Spleen (tissue), 11 donors: ENCODE data around the gene TNP2. TPM values are rescaled to one million over a fixed set of nuclear protein-coding genes. Genes with fewer than 3 reads are reported as not detected.

ENCODE experiments used
- DNase-seq: peaks from one replicate; pipeline ENCODE4 v3.0.0-alpha.2; 2020
- H3K27ac ChIP-seq, 8 donors: fragments of 200-600 bp; sonication (generic) in 7 of 8; 1 replicate in 4 of 8; 2 replicates in 4 of 8; pipeline versions ENCODE4 v1.5.0 to v1.8.0; 2016 to 2021; ENCODE audit warnings: inconsistent platforms in 4 of 8, mild to moderate bottlenecking in 4 of 8, moderate library complexity in 1 of 8
- H3K27me3 ChIP-seq, 7 donors: fragments of 200-600 bp; sonication (generic) in 6 of 7; replicated peaks in 1 of 7; 1 replicate in 4 of 7; 2 replicates in 3 of 7; pipeline versions ENCODE4 v1.5.0 to v1.8.0; 2016 to 2021; ENCODE audit warnings: inconsistent platforms in 3 of 7, mild to moderate bottlenecking in 1 of 7
- H3K36me3 ChIP-seq, 6 donors: fragments of 200-600 bp; sonication (generic) in 5 of 6; 1 replicate in 4 of 6; 2 replicates in 2 of 6; pipeline versions ENCODE4 v1.5.0 to v1.8.0; 2016 to 2021; ENCODE audit warnings: inconsistent platforms in 2 of 6
- H3K4me1 ChIP-seq, 6 donors: fragments of 200-600 bp; sonication (generic) in 5 of 6; 1 replicate in 3 of 6; 2 replicates in 3 of 6; pipeline versions ENCODE4 v1.5.0 to v1.8.0; 2016 to 2021; ENCODE audit warnings: inconsistent platforms in 3 of 6
- H3K4me3 ChIP-seq, 8 donors: fragments of 200-600 bp; sonication (generic) in 7 of 8; 1 replicate in 4 of 8; 2 replicates in 4 of 8; pipeline versions ENCODE4 v1.5.0 to v1.8.0; 2016 to 2021; ENCODE audit warnings: inconsistent platforms in 4 of 8, mild to moderate bottlenecking in 4 of 8, moderate library complexity in 2 of 8
- H3K9me3 ChIP-seq, 8 donors: fragments of 200-600 bp; sonication (generic) in 7 of 8; 1 replicate in 4 of 8; 2 replicates in 4 of 8; pipeline versions ENCODE4 v1.5.0 to v1.8.0; 2016 to 2021; ENCODE audit warnings: inconsistent platforms in 4 of 8
- POLR2A ChIP-seq, 3 donors: fragments of 450-650 bp; IDR thresholded peaks; one replicate each; pipeline ENCODE4 v1.5.1; 2017; ENCODE audit warnings: antibody characterized with exemption in 3 of 3, mild to moderate bottlenecking in 1 of 3
- POLR2AphosphoS5 ChIP-seq, 3 donors: sonication (generic); formaldehyde crosslinking; IDR thresholded peaks; one replicate each; pipeline ENCODE4 v1.5.1; 2017; ENCODE audit warnings: antibody characterized with exemption in 3 of 3
- whole genome bisulfite sequencing, 5 donors: extraction: QIAGEN DNeasy Blood & Tissue Kit in 3 of 5; methylation state at CpG; one replicate each; pipeline versions ENCODE4 v1.1.5 to v1.1.7; 2013 to 2018; 5-methylcytosine and 5-hydroxymethylcytosine counted together
- intact Hi-C: fragments of 100-400 bp; cut with DNase I; formaldehyde crosslinking; loops from one replicate; pipeline ENCODE4 v1.15.0; 2023; ENCODE audit warnings: low total_unique reads
- polyA plus RNA-seq, 3 donors: library from polyadenylated mRNA; stranded (reverse); fragments of 200-250 nt; gene quantifications; one replicate each; pipeline ENCODE4 v1.2.1, GENCODE V29; 2013
- total RNA-seq, 7 donors: library from RNA; depleted of rRNA in 3 of 7; stranded (reverse); fragments of >200 nt in 3 of 7; fragmentation: NEBNext Ultra II Directional in 4 of 7; extraction: Animal tissue kit (Norgen Biotek cat#: 25700) in 4 of 7; gene quantifications; one replicate each; pipeline versions ENCODE4 v1.1.0 to v1.2.1, GENCODE V29; 2016 to 2021
- TF ChIP-seq, protein P1 (sequence below), 11 experiments: fragments of 200-600 bp in 7 of 11; fragments of 450-650 bp in 4 of 11; sonication (generic) in 4 of 11; IDR thresholded peaks in 8 of 11; conservative IDR thresholded peaks in 3 of 11; 1 replicate in 7 of 11; 2 replicates in 4 of 11; pipeline versions ENCODE4 v1.4.0 to v1.8.0; 2016 to 2021; ENCODE audit warnings: antibody characterized with exemption in 11 of 11, inconsistent platforms in 4 of 11, mild to moderate bottlenecking in 1 of 11
- donor health status: healthy with polysubstance abuse.
- donor health status: DM: no; HTN: no; CAD: no; lungs with moderate emphysema.
- donor health status: DM: no; HTN: no; CAD: no.
- donor health status: Bipolar disorder and iron deficiency.
- donor health status: healthy.
- donor health status: DM: no; HTN: no; CAD: no.
- donor health status: DM: yes; HTN: yes; CAD: no.

TNP2 gene
- total and polyA plus RNA-seq, 10 donors: not detected

- DNase-seq: no peak
- TF ChIP-seq, protein P1, sequence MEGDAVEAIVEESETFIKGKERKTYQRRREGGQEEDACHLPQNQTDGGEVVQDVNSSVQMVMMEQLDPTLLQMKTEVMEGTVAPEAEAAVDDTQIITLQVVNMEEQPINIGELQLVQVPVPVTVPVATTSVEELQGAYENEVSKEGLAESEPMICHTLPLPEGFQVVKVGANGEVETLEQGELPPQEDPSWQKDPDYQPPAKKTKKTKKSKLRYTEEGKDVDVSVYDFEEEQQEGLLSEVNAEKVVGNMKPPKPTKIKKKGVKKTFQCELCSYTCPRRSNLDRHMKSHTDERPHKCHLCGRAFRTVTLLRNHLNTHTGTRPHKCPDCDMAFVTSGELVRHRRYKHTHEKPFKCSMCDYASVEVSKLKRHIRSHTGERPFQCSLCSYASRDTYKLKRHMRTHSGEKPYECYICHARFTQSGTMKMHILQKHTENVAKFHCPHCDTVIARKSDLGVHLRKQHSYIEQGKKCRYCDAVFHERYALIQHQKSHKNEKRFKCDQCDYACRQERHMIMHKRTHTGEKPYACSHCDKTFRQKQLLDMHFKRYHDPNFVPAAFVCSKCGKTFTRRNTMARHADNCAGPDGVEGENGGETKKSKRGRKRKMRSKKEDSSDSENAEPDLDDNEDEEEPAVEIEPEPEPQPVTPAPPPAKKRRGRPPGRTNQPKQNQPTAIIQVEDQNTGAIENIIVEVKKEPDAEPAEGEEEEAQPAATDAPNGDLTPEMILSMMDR (IDR thresholded peaks at IDR 0.05 in 8 of 11, conservative IDR thresholded peaks at IDR 0.05 in 3 of 11): no peak
- TF ChIP-seq POLR2AphosphoS5 (IDR thresholded peaks at IDR 0.05): peak; percentile 26 to 57 (median 35)
- no peak for TF ChIP-seq POLR2A (IDR thresholded peaks at IDR 0.05)
- intact Hi-C loops: no loop called here
- Histone ChIP-seq H3K9me3 (no peaks in the 10 kb centered on the region), H3K27me3 (peaks cover 0 to 8% (median 0%) of the 10 kb centered on the region in 7 donors), H3K27ac (no peak overlapping the region), H3K4me3 (no peak overlapping the region), H3K36me3 (peaks cover 0 to 38% (median 0%) of the 10 kb centered on the region in 6 donors), H3K4me1 (peaks cover 12 to 46% (median 33%) of the 10 kb centered on the region in 6 donors)
- 81 to 87% (median 86%) methylated on average over 13 to 16 of the region's 16 CpGs for WGBS, 5 donors
Measured at GRCh38 chr16:11250091-11250785, 18.9 kb downstream of the TNP2 start.

DNA sequence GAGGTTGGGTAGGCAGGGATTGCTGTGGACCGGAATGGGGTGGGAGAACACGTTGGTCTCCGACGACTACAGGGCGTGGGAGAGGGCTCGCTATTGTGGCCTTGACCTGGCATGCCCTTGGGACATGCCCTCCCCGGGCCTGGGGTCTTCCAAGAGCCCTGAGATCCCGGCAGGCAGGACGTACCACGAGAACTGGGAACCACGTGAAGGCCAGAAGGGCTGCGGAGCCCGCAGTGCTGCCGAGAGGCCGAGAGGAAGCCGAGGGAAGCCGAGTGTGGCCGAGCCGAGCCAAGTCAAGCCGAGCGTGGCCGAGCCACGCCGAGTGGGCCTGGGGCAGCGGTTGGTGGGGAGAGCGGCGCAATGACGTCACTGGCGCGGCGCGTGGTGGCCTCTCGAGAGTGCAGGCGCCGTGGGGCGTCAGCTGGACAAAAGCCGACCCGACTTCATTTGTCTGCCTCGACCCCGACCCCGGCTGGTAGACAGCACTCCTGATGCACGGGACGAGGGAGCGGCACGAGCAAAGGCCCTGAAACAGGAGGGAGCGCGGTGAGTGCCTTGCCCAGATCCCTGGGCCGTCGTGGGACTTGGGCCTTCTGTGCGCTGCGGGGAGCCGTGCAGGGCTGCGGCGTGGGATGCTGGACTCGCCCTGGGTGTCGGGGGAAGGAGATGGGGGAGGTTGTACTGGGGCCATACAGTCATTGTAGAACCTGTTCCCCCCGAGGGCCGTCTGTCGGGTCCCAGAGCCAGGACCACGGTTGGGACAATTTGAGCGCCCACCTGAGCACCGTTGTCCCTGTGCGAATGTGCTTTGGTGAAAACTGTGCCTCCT is 19.7 kb downstream of the TNP2 start:
- H3K27me3 ChIP-seq: peaks cover 0 to under 1% (median 0%) of the 10 kb centered on the region in 7 donors
- no peak overlapping the region for H3K4me3 ChIP-seq
- TF ChIP-seq, protein P1 (IDR thresholded peaks at IDR 0.05 in 8 of 11, conservative IDR thresholded peaks at IDR 0.05 in 3 of 11): no peak
- TF ChIP-seq POLR2AphosphoS5 (IDR thresholded peaks at IDR 0.05): peak; percentile 14 to 87 (median 29)
- no peak overlapping the region for H3K27ac ChIP-seq
- 92 to 96% (median 92%) methylated on average over 56 to 63 of the region's 63 CpGs for WGBS, 5 donors
- peaks cover 0 to 31% (median 0%) of the 10 kb centered on the region in 6 donors for H3K36me3 ChIP-seq
- intact Hi-C loops: no loop called here
- H3K9me3 ChIP-seq: no peaks in the 10 kb centered on the region
- peaks cover 12 to 38% (median 25%) of the 10 kb centered on the region in 6 donors for H3K4me1 ChIP-seq
- DNase-seq: no peak

- no peak overlapping the region for H3K4me3 ChIP-seq
- 76 to 96% (median 85%) methylated on average over 8 of the region's 8 CpGs for WGBS, 5 donors
- H3K27ac ChIP-seq: no peak overlapping the region
- H3K4me1 ChIP-seq: peaks cover 3 to 25% (median 12%) of the 10 kb centered on the region in 6 donors
- TF ChIP-seq POLR2A (IDR thresholded peaks at IDR 0.05) (no peak), POLR2AphosphoS5 (IDR thresholded peaks at IDR 0.05) (no peak)
- TF ChIP-seq, protein P1 (IDR thresholded peaks at IDR 0.05 in 8 of 11, conservative IDR thresholded peaks at IDR 0.05 in 3 of 11): no peak
- no peak for DNase-seq
- no peaks in the 10 kb centered on the region for H3K27me3 ChIP-seq
- no peaks in the 10 kb centered on the region for H3K9me3 ChIP-seq
- H3K36me3 ChIP-seq: peaks cover 0 to 18% (median 0%) of the 10 kb centered on the region in 6 donors
- intact Hi-C loops: no loop called here
Measured at GRCh38 chr16:11248133-11248532, 21.0 kb downstream of the TNP2 start.

DNA sequence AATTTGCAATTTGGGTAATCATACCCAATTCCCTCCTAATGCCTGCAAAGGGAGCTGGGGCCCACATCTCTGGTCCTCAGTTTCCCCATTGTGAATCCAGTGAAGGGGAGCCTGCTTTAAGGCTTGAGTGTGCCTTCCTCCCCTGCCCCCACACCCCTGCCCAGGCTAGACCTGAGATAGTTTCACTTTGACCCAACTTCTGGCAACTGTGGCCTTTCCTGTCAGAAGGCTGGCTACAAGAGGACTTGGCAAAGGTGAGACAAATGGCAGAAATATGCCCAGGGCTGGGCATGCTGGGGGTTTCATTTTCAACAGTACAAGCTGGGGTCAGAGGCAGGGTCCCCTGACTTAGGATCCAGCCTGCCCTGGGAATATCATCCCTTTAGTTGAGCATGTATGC is 23.1 kb downstream of the TNP2 start:
- intact Hi-C loops: no loop called here
- no peaks in the 10 kb centered on the region for H3K9me3 ChIP-seq
- H3K27me3 ChIP-seq: no peaks in the 10 kb centered on the region
- DNase-seq: no peak
- H3K4me3 ChIP-seq: no peak overlapping the region
- no peak overlapping the region for H3K27ac ChIP-seq
- peaks cover 0 to 3% (median 0%) of the 10 kb centered on the region in 6 donors for H3K36me3 ChIP-seq
- TF ChIP-seq, protein P1 (IDR thresholded peaks at IDR 0.05 in 8 of 11, conservative IDR thresholded peaks at IDR 0.05 in 3 of 11): no peak
- TF ChIP-seq POLR2A (IDR thresholded peaks at IDR 0.05): no peak
- TF ChIP-seq POLR2AphosphoS5 (IDR thresholded peaks at IDR 0.05): no peak
- H3K4me1 ChIP-seq: peaks cover 0 to 6% (median 1%) of the 10 kb centered on the region in 6 donors
